Testis (tissue), 2 donors: Measurements from ENCODE around the gene HOOK2.

Experiments used
- POLR2A ChIP-seq: fragments of 450-650 bp; IDR thresholded peaks from one replicate; pipeline ENCODE4 v1.6.1; 2017; ENCODE audit warnings: antibody characterized with exemption, mild to moderate bottlenecking, moderate library complexity
- TF ChIP-seq, protein P1 (sequence below), 3 experiments: fragments of 450-650 bp in 2 of 3; fragments of 200-600 bp in 1 of 3; sonication (generic) in 1 of 3; IDR thresholded peaks; one replicate each; pipeline ENCODE4 v1.5.1; 2016 to 2019; ENCODE audit warnings: antibody characterized with exemption in 3 of 3, mild to moderate bottlenecking in 2 of 3, moderate library complexity in 1 of 3

DNA sequence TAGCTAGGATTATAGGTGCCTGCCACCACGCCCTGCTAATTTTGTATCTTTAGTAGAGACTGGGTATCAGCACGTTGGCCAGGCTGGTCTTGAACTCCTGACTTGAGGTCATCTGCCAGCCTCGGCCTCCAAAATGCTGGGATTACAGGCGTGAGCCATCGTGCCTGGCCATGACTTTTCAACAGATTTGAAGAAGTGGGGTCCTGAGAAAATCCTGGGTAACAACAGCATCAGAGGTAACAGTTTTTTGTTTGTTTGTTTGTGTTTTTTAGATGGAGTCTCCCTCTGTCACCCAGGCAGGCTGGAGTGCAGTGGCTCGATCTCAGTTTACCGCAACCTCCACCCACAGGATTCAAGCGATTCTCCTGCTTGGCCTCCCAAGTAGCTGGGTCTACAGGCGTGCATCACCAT lies 19.6 kb upstream of the HOOK2 start:
- TF ChIP-seq POLR2A, result no peak
- TF ChIP-seq, protein P1, sequence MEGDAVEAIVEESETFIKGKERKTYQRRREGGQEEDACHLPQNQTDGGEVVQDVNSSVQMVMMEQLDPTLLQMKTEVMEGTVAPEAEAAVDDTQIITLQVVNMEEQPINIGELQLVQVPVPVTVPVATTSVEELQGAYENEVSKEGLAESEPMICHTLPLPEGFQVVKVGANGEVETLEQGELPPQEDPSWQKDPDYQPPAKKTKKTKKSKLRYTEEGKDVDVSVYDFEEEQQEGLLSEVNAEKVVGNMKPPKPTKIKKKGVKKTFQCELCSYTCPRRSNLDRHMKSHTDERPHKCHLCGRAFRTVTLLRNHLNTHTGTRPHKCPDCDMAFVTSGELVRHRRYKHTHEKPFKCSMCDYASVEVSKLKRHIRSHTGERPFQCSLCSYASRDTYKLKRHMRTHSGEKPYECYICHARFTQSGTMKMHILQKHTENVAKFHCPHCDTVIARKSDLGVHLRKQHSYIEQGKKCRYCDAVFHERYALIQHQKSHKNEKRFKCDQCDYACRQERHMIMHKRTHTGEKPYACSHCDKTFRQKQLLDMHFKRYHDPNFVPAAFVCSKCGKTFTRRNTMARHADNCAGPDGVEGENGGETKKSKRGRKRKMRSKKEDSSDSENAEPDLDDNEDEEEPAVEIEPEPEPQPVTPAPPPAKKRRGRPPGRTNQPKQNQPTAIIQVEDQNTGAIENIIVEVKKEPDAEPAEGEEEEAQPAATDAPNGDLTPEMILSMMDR (IDR thresholded peaks at IDR 0.05), result no peak
